Mesothelial cell of epicardium (in vitro differentiated cells): Measurements from ENCODE around the gene GRIA1. TPM values are rescaled to one million over a fixed set of nuclear protein-coding genes. Genes with fewer than 3 reads are reported as not detected.

Experiments
- DNase-seq, 2 experiments: peaks; one replicate each; pipeline ENCODE4 v3.0.0; 2021; ENCODE audit warnings: low spot score in 2 of 2; ENCODE audit not compliant: unreplicated experiment in 2 of 2
- H3K27ac Mint-ChIP-seq: 2 replicates; pipeline ENCODE4 v1.8.0; 2021; ENCODE audit warnings: mixed read lengths
- H3K27me3 Mint-ChIP-seq: 2 replicates; pipeline ENCODE4 v1.8.0; 2021; ENCODE audit warnings: low read depth, mixed read lengths
- H3K36me3 Mint-ChIP-seq: 2 replicates; pipeline ENCODE4 v1.8.0; 2021; ENCODE audit warnings: mixed read lengths
- H3K4me1 Mint-ChIP-seq: 2 replicates; pipeline ENCODE4 v1.8.0; 2021; ENCODE audit warnings: mixed read lengths
- H3K4me3 Mint-ChIP-seq: 2 replicates; pipeline ENCODE4 v1.8.0; 2021; ENCODE audit warnings: mild to moderate bottlenecking, moderate library complexity, mixed read lengths
- H3K9me3 Mint-ChIP-seq: 2 replicates; pipeline ENCODE4 v1.8.0; 2021; ENCODE audit warnings: mixed read lengths
- CTCF ChIP-seq: fragments of 200-600 bp; sonication (generic); IDR thresholded peaks from one replicate; pipeline ENCODE4 v1.5.0; 2021; ENCODE audit warnings: antibody characterized with exemption; ENCODE audit not compliant: unreplicated experiment
- total RNA-seq: library from RNA; stranded (reverse); gene quantifications from 3 replicates; pipeline ENCODE4 v1.2.1, GENCODE V29; 2021

Gene GRIA1
- total RNA-seq, 1 donor from 2014 or later = 1.3 TPM

- Mint-ChIP-seq H3K4me1 (no peaks in the 10 kb centered on the region), H3K27ac (no peak overlapping the region), H3K36me3 (no peaks in the 10 kb centered on the region), H3K27me3 (peaks cover 18% of the 10 kb centered on the region), H3K4me3 (no peak overlapping the region), H3K9me3 (no peaks in the 10 kb centered on the region)
- DNase-seq = no peak
- TF ChIP-seq CTCF = no peak
Measured at GRCh38 chr5:153818626-153819025, 328.2 kb downstream of the GRIA1 start.

GRCh38 chr5:153823036-153823435 lies 332.6 kb downstream of the GRIA1 start:
- no peak for TF ChIP-seq CTCF
- Mint-ChIP-seq H3K27ac (no peak overlapping the region), H3K4me1 (no peaks in the 10 kb centered on the region), H3K9me3 (no peaks in the 10 kb centered on the region), H3K36me3 (no peaks in the 10 kb centered on the region), H3K27me3 (peaks cover 20% of the 10 kb centered on the region), H3K4me3 (no peak overlapping the region)
- DNase-seq = no peak

GRCh38 chr5:153824909-153825308 lies 334.4 kb downstream of the GRIA1 start:
- Mint-ChIP-seq H3K4me1 (no peaks in the 10 kb centered on the region), H3K9me3 (peaks cover 3% of the 10 kb centered on the region)

GRCh38 chr5:153827397-153827796 lies 336.9 kb downstream of the GRIA1 start:
- Mint-ChIP-seq H3K9me3 (peaks cover 3% of the 10 kb centered on the region), H3K27ac (no peak overlapping the region), H3K4me3 (no peak overlapping the region), H3K4me1 (no peaks in the 10 kb centered on the region), H3K27me3 (peaks cover 28% of the 10 kb centered on the region), H3K36me3 (no peaks in the 10 kb centered on the region)
- TF ChIP-seq CTCF = no peak
- DNase-seq = no peak

More at GRCh38 chr5:153824909-153825308, 334.4 kb downstream of the GRIA1 start:
- no peak for DNase-seq
- no peak overlapping the region for H3K4me3 Mint-ChIP-seq
- no peaks in the 10 kb centered on the region for H3K36me3 Mint-ChIP-seq
- no peak for TF ChIP-seq CTCF
- H3K27ac Mint-ChIP-seq = no peak overlapping the region
- H3K27me3 Mint-ChIP-seq = peaks cover 24% of the 10 kb centered on the region

GRCh38 chr5:153829510-153830065 lies 339.1 kb downstream of the GRIA1 start:
- peaks cover 3% of the 10 kb centered on the region for H3K9me3 Mint-ChIP-seq

More at GRCh38 chr5:153829510-153830065, 339.1 kb downstream of the GRIA1 start:
- Mint-ChIP-seq H3K27ac (no peak overlapping the region), H3K36me3 (no peaks in the 10 kb centered on the region), H3K27me3 (peaks cover 26% of the 10 kb centered on the region), H3K4me1 (no peaks in the 10 kb centered on the region), H3K4me3 (no peak overlapping the region)
- TF ChIP-seq CTCF = no peak
- no peak for DNase-seq
